ENCODE results near the gene FDXR. TPM values are rescaled to one million over a fixed set of nuclear protein-coding genes. Genes with fewer than 3 reads are reported as not detected.

Gene FDXR
- total and polyA plus RNA-seq, 2 of the 8 experiments (the other 6 are each of a cell fraction or from before 2014, with no cell fraction given): 24.2 to 31.4 TPM

DNA sequence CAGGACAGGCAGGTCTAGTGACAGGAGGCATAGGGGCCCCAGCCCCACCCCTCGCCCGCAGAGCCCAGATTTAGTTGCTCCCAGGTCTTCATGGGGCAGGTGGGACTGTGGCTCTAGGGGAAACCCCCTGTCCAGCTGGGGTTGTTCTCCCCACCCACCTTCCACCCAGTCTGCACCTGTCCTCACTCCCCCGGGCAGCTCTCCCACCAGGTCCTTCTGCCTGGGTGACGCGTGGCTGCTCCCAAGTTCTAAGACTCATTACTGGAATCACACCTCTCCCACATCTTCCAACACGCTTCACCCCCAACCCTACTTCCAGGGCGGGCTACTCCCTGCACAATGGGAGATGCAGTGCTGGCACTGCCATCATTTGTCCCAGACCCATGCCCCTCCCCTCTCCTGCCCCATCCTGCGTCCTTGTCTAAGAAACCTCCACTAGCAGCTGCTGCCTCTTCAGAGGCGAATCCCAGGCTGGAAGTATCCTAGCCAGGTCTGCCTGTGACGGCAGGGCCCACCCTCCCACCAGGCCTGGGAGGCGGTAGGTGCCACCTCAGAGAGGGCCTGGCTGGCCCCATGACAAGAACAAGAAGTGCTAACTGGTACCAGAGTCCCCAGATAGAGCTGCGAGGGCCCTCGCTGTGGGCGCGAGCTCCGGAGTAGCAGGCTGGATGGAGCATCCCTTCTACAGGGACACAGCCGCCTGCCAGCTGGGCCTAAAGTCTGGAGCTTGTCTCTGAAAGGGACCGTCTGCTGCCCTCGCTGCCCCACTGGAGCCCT lies 35.9 kb downstream of the FDXR start:
- Histone ChIP-seq H3K79me2 (ENCODE audit: control insufficient read depth in 1 of 2, insufficient read depth in 2 of 2, low read length in 2 of 2) (no peaks in the 10 kb centered on the region), H3K14ac (ENCODE audit: insufficient read length) (no peak overlapping the region), H4K5ac (ENCODE audit: insufficient read length, low read depth, low read length) (no peak overlapping the region), H2BK5ac (ENCODE audit: low read depth, low read length) (no peak overlapping the region), H2BK15ac (ENCODE audit: low read length) (no peak overlapping the region), H2BK20ac (ENCODE audit: low read length) (no peak overlapping the region), H2AK5ac (ENCODE audit: low read depth, low read length) (no peak overlapping the region), H3K4me3 (ENCODE audit: extremely low read depth in 1 of 4, insufficient read depth in 2 of 4, low read depth in 3 of 4, low read length in 4 of 4) (no peak overlapping the region), H3K27ac (ENCODE audit: low read depth, low read length) (no peak overlapping the region), H3K36me3 (ENCODE audit: control insufficient read depth in 2 of 4, insufficient read depth in 4 of 4, low read length in 3 of 4) (peaks cover 0 to 5% (median 1%) of the 10 kb centered on the region in 4 experiments; a peak in 1 of 8 replicates), H3K9ac (replicated peaks in 1 of 4; ENCODE audit: extremely low read depth in 1 of 4, low read depth in 3 of 4, low read length in 3 of 4) (no peak overlapping the region), H3K23ac (ENCODE audit: insufficient read length) (no peak overlapping the region), H3K4me1 (replicated peaks in 1 of 4; ENCODE audit: control insufficient read depth in 3 of 4, insufficient read depth in 4 of 4, low read length in 3 of 4) (peaks cover 0 to 21% (median 11%) of the 10 kb centered on the region in 4 experiments; a peak in 6 of 7 replicates), H3K9me3 (ENCODE audit: insufficient read depth in 2 of 2, low read depth in 1 of 2, low read length in 1 of 2) (no peaks in the 10 kb centered on the region), H3K56ac (replicated peaks; ENCODE audit: insufficient read length, low read depth, low read length) (no peak overlapping the region), H2BK120ac (replicated peaks; ENCODE audit: low read depth, low read length) (no peak overlapping the region), H2AFZ (ENCODE audit: low read length) (no peak overlapping the region), H4K20me1 (replicated peaks in 1 of 2; ENCODE audit: control insufficient read depth in 1 of 2, insufficient read depth in 2 of 2, low read length in 2 of 2) (peaks cover 6 to 21% of the 10 kb centered on the region in 2 experiments), H3K18ac (ENCODE audit: extremely low read depth, low read length) (no peak overlapping the region), H3K27me3 (replicated peaks in 1 of 4; ENCODE audit: control insufficient read depth in 3 of 4, extremely low read depth in 1 of 4, insufficient read depth in 3 of 4, low read length in 3 of 4) (peaks cover 0 to 14% (median 4%) of the 10 kb centered on the region in 4 experiments; a peak in 5 of 7 replicates), H3K23me2 (ENCODE audit: low read depth, low read length) (no peaks in the 10 kb centered on the region), H3K4ac (replicated peaks; ENCODE audit: insufficient read length, low read depth, low read length) (no peak overlapping the region), H3K4me2 (ENCODE audit: insufficient read depth in 1 of 2, low read depth in 2 of 2, low read length in 2 of 2) (no peak overlapping the region), H2BK12ac (ENCODE audit: low read depth, low read length) (no peak overlapping the region), H4K8ac (ENCODE audit: extremely low read depth, insufficient read depth, low read length) (no peak overlapping the region), H4K91ac (replicated peaks; ENCODE audit: insufficient read length, low read length) (no peak overlapping the region), H3K79me1 (ENCODE audit: low read depth, low read length) (no peaks in the 10 kb centered on the region)
- DNase-seq (ENCODE audit: low read depth in 1 of 2, low spot score in 2 of 2) (no peak), FAIRE-seq (no peak)
- ChIA-PET POLR2A (ENCODE audit: partially characterized antibody) (no interaction called here), CTCF (ENCODE audit: partially characterized antibody) (interaction anchor here (81.0 to 99.6 kb wide), 2 partner anchors 7 to 18 kb away, joined by 2981 read pairs; partner anchors contain the start of genes FDXR, GRIN2C and NAT9)
- TF ChIP-seq PHF8 (conservative IDR thresholded peaks at IDR 0.05; ENCODE audit: low read depth, low read length) (no peak), EP300 (IDR thresholded peaks at IDR 0.05; ENCODE audit: borderline replicate concordance in 1 of 2, low read depth in 2 of 2, low read length in 2 of 2) (no peak), BCL11A (IDR thresholded peaks at IDR 0.05; ENCODE audit: low read depth in 2 of 2, low read length in 2 of 2) (no peak), ASH2L (IDR thresholded peaks at IDR 0.05; ENCODE audit: low read length) (no peak), MAFK (IDR thresholded peaks at IDR 0.05; ENCODE audit: low read depth, low read length) (no peak), ZNF274 (IDR thresholded peaks at IDR 0.05; ENCODE audit: borderline replicate concordance, extremely low read depth, low read length) (no peak)
- 92% methylated on average over 16 of the region's 19 CpGs; no CpG with 5 or more reads in 1 of the 2 experiments for WGBS, 2 experiments (ENCODE audit: extremely low coverage in 1 of 2, insufficient coverage in 1 of 2, insufficient read length in 1 of 2, insufficient replicate concordance in 2 of 2, low coverage in 1 of 2, low lambda C conversion rate in 2 of 2, missing lambda C conversion rate in 1 of 2)

Measured in H1 (cell line).